Mesenteric fat pad (tissue), 1 donor: ENCODE data around the gene TOMM6. TPM values are rescaled to one million over a fixed set of nuclear protein-coding genes. Genes with fewer than 3 reads are reported as not detected.

ENCODE experiments used
- DNase-seq: peaks from one replicate; pipeline ENCODE4 v3.0.0-alpha.2; 2020; ENCODE audit warnings: low spot score
- long read RNA-seq: library from polyadenylated mRNA; unstranded; transcript quantifications from one replicate; pipeline ENCODE4 v2.0.0, GENCODE V29; 2020
- total RNA-seq: library from RNA; stranded (reverse); fragmentation: NEBNext Ultra II Directional; extraction: Animal tissue kit (Norgen Biotek cat#: 25700); gene quantifications from one replicate; pipeline ENCODE4 v1.2.1, GENCODE V29; 2021
- donor health status: DM: yes; HTN: yes; CAD: no.

TOMM6 gene
- 123 TPM for total RNA-seq
- long read RNA-seq, transcript TOMM6-201 (3 exons, 595 nt), result minor isoform, 7 of 18 reads
- long read RNA-seq, transcript TOMM6-202 (3 exons, 637 nt), result major isoform, 10 of 18 reads
- long read RNA-seq, partial matches to known transcripts, result 0 of 18 reads
- long read RNA-seq, other reads (novel, unspliced or antisense), result 1 of 18 reads

DNA sequence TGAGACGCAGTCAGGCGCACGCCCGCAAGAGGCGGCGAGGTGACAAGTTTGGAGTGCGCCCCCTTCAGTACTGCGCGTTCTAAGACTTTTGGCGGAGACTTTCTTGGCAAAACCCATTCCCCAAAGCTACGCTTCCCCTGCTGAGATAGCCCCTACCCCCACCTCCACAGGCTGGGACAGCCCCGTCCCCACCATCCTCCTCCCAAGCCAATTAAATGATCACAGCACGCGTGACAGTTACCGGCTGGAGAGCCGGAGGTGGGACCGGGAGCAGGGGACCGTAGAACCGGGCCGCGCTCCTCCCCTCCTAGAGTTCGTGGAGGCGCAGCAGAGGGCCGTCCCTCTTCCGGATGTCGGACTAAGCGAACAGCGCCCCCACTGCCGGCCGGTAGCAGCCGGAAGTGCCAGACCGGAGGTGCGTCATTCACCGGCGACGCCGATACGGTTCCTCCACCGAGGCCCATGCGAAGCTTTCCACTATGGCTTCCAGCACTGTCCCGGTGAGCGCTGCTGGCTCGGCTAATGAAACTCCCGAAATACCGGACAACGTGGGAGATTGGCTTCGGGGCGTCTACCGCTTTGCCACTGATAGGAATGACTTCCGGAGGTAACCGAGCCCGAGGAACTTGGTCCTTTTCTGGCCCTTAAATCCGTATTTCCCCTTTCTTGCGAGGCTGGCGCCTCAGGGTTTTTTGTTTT is at the start of gene TOMM6:
TOMM6 (plus strand) TSS at position 476 of the 699 bp plus-strand sequence; CDS start at position 480, 4 bp downstream.
- peak; percentile 99 for DNase-seq

DNA sequence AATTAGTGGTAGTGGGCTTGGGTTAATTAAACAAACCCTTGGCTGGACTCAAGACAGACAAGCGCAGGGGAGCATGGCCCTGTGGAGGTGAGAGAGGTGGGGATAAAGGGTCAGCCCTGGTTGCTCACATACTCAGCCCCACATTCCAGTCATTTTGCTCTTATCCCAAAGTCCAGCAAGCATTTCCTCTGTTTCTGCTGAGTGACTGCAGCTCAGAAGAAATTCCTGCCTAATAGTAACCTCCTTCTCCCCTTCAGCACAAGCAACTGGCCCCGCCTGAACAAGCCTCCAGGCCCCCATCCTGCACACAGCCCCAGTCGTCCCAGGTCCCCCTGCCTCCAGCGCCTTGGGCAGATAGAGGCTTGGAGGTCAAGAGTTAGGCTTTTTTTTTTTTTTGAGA is 48.5 kb upstream of the TOMM6 start:
- no peak for DNase-seq

DNA sequence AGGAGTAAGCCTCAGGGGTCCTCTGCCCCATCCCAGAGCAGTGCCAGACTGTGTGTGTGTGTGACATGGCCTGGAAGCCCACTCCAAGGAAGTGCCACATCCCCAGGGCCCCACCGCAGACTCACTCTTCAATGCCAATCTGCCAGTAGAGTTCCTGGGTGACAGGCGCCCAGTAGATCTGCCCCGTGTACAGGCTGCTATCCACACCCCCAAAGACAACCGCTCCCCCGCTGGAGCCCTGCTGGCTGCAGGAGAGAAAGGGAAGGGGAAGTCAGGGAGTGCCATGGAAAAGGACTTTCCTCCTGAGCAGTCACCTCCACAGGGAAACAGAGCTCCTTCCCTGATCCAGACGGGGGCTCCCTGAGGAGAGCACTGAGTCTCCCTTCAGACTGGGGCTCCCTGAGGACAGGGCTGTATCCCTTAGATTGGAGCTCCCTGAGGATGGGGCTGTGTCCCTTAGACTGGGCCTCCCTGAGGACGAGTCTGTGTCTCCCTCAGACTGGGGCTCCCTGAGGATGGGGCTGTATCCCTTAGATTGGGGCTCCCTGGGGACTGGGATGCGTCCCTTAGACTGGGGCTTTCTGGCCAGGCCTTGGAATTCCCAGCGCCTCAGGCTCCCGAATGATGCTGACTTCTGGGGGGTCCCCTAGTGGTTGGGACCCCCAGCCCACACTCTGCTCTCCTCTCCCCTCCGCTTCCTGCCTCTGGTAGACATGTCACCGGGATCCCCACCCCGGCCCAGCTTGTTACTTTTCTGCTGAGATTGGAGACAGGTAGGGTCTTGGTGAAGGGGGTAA is 46.9 kb upstream of the TOMM6 start:
- DNase-seq, result no peak

DNA sequence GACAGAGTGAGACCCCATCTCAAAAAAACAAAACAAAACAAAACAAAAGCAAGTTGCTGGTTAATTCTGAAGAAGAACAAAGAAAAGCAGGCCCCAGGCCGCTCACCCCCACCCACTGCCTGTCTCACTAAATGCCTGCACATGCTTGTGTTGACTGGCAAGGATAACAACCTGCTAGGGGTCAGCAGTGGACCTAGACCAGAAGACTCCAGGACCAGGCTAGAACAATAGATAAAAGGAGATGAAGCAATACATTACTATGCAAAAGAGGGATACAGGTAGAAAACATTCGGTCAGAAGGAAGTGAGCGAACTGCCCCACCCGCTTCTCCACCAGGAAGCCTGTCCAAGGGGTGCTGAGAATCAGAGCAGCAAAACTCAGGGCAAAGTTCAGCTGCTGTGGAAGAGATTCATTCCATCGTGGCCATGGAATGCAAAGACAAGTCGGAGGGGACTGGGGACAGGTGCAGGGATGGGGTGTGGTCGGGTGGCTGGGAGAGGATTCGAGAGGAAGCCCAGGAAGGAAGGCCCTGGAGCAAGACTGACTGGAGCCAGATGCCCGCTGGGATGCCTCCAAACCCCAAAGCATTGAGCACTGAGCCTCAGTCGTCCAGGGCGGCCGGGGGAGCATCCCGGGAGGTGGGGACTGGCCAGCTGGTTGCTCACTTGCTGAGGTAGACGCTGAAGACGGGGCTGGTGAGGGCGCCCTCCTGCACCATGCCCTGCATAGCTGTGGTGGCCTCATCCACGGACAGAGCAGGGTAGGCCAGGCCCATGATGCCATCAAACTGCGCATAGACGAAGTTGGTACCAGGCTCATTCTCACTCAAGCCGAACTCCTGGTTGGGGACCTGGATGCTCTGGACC is 45.6 kb upstream of the TOMM6 start:
- no peak for DNase-seq

DNA sequence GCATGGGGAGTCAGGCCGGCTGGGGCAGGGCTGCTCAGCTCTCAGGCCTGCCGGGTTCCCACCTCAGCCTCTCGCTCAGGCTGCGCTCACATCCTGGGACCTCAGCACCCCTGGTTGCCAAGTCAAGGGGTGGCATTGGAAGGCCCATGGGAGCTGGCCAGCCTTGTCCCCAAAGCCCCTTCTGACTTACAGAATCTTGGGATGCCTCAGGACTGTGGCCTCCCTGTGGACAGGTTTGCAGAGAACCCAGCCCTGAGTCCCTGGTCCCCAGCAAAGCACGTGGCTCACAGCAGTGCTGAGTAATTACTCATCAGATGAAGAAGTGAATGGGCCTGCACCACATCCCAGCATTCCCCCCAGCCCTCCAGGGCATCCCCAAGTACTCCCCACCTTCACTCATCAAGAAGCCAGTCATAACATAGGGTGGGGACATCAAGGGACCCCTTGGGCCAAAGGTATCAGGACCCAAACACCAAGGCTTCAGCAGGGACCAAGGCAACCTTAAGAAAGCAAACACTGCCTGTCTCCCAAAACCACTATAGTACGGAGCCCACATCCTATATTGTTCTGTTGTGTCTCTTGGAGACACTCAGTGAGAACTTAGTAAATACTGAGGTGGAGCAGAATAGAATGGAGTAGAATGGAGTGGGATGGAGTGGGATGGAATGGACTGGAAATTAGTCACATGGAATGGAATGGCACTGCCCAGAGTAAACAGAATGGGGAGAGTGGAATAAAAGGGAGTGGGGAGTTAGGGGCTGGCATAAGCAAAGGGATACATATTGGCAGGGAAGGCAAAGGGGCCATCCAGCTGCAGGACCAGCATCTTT is 43.9 kb upstream of the TOMM6 start:
- DNase-seq, result no peak

DNA sequence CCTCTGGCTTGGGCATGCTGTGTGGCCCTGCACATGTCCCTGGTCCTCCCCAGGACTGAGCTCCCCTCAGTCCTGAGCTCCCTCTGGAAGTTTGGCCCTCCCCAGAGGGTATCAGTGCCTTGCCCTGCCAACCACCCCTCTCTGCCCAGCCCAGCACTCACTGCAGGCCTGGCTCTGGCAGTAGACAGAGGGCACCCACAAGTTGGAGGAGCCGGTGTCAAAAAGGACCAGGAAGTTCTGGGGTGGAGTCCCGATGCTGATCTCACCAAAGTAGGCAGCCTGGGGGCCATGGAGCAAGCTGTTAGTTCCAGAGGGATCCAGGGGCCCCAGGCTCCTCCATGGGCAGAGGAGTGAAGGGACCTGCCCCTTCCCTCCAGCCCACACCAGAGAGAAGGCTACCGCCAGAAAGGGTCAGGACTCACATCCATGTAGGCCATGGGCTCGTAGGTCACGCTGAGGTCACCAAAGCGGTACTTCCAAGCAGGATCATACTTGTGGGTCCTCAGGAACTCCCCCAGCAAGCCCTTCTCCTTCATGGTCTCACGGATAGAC is 43.2 kb upstream of the TOMM6 start:
- no peak for DNase-seq

DNA sequence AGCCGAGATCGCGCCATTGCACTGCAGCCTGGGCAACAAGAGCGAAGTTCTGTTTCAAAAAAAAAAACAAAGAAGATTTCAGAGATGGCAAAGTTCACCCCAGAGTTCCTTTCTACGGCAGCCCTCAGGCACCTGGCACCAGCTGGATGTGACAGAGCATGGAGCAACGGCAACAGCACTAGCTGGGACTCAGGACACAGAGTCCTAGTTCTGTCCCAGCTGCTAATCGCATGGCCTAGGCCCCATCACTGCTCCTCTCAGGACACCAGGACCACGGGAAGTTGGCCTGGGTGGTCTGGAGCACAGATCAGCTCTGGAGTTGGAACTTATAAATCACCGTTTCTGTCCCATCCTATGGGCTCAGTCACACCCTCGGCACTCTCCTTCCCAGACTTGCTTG is 41.4 kb upstream of the TOMM6 start:
- no peak for DNase-seq

DNA sequence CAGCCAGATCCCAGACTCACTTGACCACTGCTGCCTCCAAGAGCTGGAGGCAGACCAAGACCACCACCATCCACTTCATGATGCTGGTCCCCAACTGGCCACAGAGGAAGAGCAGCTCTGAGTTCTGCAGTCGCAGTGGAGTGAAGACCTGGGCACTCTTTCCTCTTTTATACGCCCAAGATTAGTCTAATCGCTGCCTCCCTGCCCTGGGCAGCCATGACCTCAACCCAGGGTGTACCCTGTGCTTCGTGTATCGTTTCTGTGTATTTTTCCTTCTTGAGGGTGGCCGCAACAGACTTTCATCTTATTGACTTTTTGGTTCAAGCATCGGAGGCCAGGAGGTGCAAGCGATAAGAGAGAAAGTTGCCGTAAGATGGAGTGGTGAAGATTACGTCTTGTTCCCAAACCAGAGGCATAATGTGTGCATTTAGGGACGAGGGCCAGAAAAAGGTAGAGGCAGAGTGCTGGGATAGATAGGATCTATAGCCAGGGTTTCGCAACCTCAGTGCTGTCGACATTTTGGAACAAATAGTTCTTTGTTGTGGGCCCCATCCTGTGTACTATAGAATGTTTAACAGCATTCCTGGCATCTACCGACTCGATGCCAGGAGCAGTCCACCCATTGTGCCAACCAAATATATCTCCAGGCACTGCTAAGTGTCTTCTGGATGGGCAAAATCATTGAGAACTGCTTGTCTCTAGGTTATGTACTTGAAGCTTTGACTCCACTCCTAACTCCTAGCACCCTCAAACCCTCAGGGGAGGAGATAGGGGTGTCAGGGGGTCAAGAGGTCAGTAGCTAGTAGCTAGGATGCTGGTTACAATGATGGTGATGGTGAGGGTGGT is 40.0 kb upstream of the TOMM6 start, which contains the start of gene PGC:
PGC (minus strand) TSS at position 142 of the 846 bp plus-strand sequence; CDS start at position 79, 63 bp downstream.
- no peak for DNase-seq

DNA sequence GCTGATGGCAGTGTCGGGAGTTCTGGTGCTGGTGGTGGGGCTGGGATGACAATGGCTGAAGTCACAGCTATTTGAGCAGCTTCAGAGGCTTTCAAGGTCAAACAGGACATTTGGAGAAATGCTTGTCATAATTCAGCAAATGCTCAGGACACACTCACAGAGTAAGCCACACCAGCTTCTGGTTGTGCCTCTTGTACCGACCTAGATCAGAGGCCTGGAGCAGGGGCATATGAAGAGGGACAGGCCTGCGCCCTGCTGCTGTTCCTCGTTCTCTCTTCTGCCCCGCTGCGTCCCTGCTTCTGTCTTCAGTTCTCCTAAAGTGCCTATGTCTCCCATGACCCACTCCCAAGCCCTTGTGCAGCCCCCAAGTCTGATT is 39.4 kb upstream of the TOMM6 start:
- DNase-seq, result no peak

DNA sequence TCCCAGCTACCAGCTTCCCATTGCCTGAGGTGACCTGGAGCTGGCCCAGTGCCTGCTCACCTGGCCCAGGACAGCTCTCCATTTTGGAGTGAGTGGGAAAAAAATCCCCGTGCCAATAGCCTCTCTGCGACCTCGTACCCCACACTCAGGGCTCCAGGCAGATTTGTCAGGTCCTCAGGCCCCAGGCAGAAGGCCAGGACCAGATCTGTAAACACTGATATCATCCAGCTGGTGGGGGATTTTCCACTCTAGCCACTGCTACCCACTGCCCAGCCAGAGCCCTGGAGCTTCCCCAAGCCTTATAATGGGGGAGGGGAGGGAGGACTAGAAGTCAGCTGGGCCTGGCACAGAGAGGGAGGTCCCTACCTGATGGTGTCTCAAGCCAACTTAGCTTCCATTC is 39.0 kb upstream of the TOMM6 start:
- no peak for DNase-seq

DNA sequence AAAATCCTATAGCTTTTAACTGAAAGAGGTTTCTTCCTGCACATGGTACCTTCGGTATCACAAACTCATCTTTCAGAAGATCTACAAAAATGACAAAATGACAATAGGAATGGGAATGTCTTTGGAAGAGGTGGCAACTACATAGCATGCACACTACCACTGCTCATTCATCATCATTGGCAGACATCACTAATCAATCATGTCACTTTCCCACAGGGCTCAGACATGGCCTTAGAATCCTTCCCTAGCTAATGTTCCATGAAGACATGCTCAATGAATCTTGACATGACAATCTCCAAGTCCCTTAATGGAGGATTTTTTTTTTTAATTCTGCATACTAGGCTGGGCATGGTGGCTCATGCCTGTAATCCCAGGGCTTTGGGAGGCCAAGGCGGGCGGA is 37.1 kb upstream of the TOMM6 start:
- no peak for DNase-seq

DNA sequence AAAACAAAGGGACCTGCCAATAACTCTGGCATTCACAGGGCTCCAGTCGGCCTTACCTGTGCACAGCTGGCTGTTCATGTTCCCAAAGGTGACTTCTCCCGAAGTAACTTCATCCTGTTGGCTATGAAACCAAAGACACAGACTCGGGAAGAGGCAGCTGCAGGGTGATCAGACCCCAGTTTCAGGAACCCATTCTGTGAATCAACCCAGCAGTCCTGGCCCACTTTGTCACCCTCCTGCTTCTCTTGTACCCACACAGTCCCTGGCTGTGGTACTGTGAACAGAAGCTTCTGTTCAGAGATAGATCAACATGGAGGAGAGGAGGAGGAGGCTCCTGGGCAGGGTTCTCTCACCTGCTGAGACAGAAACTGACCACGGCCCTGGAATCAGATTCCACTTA is 31.6 kb upstream of the TOMM6 start:
- DNase-seq, result no peak

DNA sequence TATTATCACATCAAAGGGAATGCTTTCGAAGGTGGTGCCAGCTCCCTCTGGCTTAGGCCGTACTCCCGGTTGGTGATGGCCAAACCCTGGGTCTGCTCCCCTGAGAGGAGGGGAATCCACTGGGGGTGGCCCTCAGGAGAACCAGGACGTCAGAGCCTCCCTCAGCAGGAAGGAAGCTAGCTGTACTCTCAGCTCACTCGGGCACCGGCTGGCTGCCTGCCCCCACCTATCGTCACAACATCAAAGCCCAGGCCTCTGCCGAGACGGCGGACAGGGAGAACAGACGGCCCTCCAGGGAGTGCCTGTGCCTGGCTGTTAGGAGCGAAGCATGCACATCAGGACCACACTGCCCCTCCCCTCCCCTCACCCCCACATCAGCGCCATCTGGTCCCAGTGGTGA is 31.1 kb upstream of the TOMM6 start:
- DNase-seq, result no peak

DNA sequence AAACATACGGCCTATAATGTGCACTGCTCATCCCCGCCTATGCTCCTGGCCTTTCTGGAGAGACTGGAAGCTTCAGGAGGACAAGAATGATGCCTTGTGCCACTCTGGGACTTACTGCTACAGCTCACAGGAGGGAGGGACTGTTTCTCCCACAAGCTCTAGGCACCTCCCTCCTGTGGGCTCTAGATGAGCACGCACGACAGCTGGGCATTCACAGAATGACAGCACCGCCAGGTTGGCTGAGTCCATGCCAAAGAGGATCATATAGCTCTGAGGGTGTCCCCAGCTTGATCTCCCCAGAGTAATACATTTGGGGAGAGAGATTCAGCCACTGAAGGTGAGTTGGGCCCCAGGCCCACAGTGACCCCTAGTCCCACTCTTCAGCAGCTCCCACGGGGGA is 30.2 kb upstream of the TOMM6 start:
- no peak for DNase-seq

DNA sequence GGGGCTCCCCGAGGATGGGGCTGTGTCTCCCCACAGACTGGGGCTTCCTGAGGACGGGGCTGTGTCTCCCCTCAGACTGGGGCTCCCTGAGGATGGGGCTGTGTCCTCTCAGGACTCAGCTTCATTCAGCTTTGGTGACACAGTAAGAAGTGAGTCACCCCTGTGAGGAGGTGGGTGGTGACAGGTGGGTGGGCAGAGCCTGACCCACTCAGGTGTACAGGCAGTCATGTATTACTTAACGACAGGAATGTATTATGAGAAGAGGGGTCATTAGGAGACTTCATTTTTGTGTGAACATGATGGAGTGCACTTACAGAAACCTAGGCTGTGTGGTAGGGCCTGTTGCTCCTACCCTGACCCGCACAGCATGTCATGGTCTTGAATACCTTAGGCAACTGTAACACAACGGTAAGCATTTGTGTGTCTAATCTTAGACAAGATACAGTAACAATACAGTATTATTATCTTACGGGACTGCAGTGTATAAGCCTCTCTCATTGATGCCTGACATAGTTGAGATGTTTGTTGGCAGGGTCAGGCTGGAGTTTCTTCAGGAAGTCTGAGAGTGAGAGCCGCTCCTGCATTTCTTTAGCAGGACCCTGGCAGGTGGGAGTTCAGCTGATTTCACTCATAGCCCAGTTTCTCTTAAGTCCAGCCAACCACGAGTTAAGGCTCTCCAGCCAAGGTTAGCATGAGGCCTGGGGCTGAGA is 29.4 kb upstream of the TOMM6 start:
- DNase-seq, result no peak

DNA sequence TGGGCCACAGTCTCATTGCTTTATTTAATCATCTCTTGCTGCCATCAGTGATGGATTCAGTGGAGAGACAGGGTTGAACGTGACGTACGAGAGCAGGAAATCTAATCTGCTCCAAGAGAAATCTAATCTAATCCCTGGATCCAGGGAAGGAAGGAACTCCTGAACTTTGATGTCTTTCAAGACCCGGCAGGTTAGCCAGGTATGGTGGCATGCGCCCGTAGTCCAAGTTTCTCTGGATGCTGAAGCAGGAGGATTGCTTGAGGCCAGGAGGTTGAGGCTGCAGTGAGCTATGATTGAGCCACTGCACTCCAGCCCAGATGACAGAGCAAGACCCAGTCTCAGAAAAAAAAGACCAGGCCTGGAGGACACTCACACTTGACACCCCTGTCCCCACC is 28.9 kb upstream of the TOMM6 start:
- DNase-seq, result no peak

DNA sequence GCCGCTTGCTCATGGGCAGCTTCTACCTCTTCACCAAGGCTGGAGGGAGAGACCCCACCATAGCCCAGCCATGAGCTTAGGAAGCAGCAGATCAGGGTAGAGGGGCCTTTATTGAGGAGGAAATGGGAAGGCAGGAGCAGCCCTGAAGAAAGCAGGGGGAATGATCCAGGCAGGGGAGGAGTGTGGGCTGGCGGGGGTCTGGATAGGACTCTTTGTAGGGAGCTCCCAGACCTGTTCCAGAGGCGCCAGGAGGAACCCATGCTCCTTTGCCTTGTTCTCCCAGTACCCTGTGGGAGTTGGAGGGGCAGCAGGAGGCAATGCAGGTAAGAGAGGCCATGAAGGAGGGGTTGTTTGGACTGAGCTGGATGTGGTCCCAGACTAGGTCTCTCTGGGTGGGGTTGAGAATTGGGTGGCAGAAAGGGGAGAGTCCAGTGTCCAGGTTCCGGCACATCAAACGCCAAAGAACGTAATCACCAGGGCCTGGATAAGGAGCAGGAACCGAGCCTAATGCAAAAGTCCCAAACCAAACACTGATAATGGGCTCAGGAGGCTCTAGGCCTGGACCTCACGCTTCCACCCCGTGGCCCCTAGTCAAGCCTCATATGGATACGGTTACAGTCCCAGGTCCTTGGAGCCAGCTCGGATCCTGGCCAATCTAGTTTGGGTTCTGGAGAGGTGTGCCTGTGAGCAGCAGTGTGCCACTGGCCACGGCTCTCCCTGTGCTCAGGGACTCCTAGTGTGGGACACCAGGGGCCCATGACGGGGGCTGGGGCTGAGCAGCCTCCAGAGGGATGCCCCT is 28.2 kb upstream of the TOMM6 start:
- no peak for DNase-seq
